Activated T-helper 9 cell treated with anti-CD3 and anti-CD28 coated beads, Interleukin-2, amount 50 U/mL, for 16 hours (primary cell): ENCODE results near the gene PPP2R2C.

Source experiments
- DNase-seq: peaks from one replicate; pipeline ENCODE4 v3.0.0-alpha.2; 2020; ENCODE audit warnings: low read depth

The PPP2R2C gene

GRCh38 chr4:6379767-6380745 is 92.4 kb downstream of the PPP2R2C start:
- DNase-seq, result no peak

GRCh38 chr4:6378493-6379445 is 93.6 kb downstream of the PPP2R2C start:
- DNase-seq, result no peak

GRCh38 chr4:6377626-6378492 is 94.6 kb downstream of the PPP2R2C start:
- no peak for DNase-seq

GRCh38 chr4:6375620-6376295 is 96.7 kb downstream of the PPP2R2C start:
- DNase-seq, result no peak

GRCh38 chr4:6374575-6374974 is 97.8 kb downstream of the PPP2R2C start:
- no peak for DNase-seq

- DNase-seq, result no peak
Measured at GRCh38 chr4:6373541-6374410, 98.6 kb downstream of the PPP2R2C start.

- DNase-seq, result no peak
Measured at GRCh38 chr4:6372649-6373525, 99.5 kb downstream of the PPP2R2C start.

GRCh38 chr4:6371812-6372211 is 100.6 kb downstream of the PPP2R2C start:
- DNase-seq, result no peak

GRCh38 chr4:6371271-6371670 is 101.1 kb downstream of the PPP2R2C start:
- DNase-seq, result no peak

GRCh38 chr4:6369924-6370645 is 102.3 kb downstream of the PPP2R2C start:
- no peak for DNase-seq

- DNase-seq, result no peak
Measured at GRCh38 chr4:6369511-6369910, 102.9 kb downstream of the PPP2R2C start.

- DNase-seq, result no peak
Measured at GRCh38 chr4:6369035-6369434, 103.4 kb downstream of the PPP2R2C start.

GRCh38 chr4:6368601-6369000 is 103.8 kb downstream of the PPP2R2C start:
- DNase-seq, result no peak

GRCh38 chr4:6368096-6368495 is 104.3 kb downstream of the PPP2R2C start:
- no peak for DNase-seq

- DNase-seq, result no peak
Measured at GRCh38 chr4:6367371-6367851, 105.0 kb downstream of the PPP2R2C start.

- no peak for DNase-seq
Measured at GRCh38 chr4:6366581-6366980, 105.8 kb downstream of the PPP2R2C start.

- DNase-seq, result no peak
Measured at GRCh38 chr4:6365545-6366086, 106.8 kb downstream of the PPP2R2C start.

GRCh38 chr4:6364581-6364980 is 107.8 kb downstream of the PPP2R2C start:
- DNase-seq, result no peak
